H9 (cell line): ENCODE data around the gene PCNX4. TPM values are rescaled to one million over a fixed set of nuclear protein-coding genes. Genes with fewer than 3 reads are reported as not detected.

Experiments
- DNase-seq: peaks from one replicate; pipeline ENCODE4 v3.0.0-alpha.2; 2017
- H2AFZ ChIP-seq: one replicate; pipeline ENCODE4 v1.6.1; 2013; ENCODE audit warnings: mild to moderate bottlenecking, low read length, control low read depth, moderate library complexity
- H2AK5ac ChIP-seq: 2 replicates; pipeline ENCODE4 v1.6.1; 2013; ENCODE audit warnings: low read length, control low read depth, mixed read lengths; ENCODE audit not compliant: insufficient read length
- H2BK120ac ChIP-seq: one replicate; pipeline ENCODE4 v1.6.1; 2013; ENCODE audit warnings: low read depth, mild to moderate bottlenecking, low read length, control low read depth, inconsistent platforms; ENCODE audit not compliant: poor library complexity, severe bottlenecking
- H2BK12ac ChIP-seq: 2 replicates; pipeline ENCODE4 v1.6.1; 2013; ENCODE audit warnings: low read length, control low read depth, mixed read lengths, low read depth; ENCODE audit not compliant: insufficient read length
- H2BK15ac ChIP-seq: 2 replicates; pipeline ENCODE4 v1.6.1; 2013; ENCODE audit warnings: low read depth, low read length, control low read depth
- H2BK20ac ChIP-seq: one replicate; pipeline ENCODE4 v1.6.1; 2013; ENCODE audit warnings: low read depth, mild to moderate bottlenecking, low read length, control low read depth, inconsistent platforms; ENCODE audit not compliant: poor library complexity, severe bottlenecking
- H2BK5ac ChIP-seq: 2 replicates; pipeline ENCODE4 v1.6.1; 2013; ENCODE audit warnings: low read length, control low read depth, mixed read lengths; ENCODE audit not compliant: insufficient read length
- H3K14ac ChIP-seq: 2 replicates; pipeline ENCODE4 v1.6.1; 2013; ENCODE audit warnings: low read length, control low read depth; ENCODE audit not compliant: insufficient read depth
- H3K18ac ChIP-seq: 2 replicates; pipeline ENCODE4 v1.6.1; 2013; ENCODE audit warnings: low read depth, mild to moderate bottlenecking, mixed read lengths, low read length, control low read depth; ENCODE audit not compliant: insufficient read length
- H3K23ac ChIP-seq: 2 replicates; pipeline ENCODE4 v1.6.1; 2013; ENCODE audit warnings: low read length, control low read depth, mixed read lengths, low read depth; ENCODE audit not compliant: insufficient read length
- H3K23me2 ChIP-seq: 2 replicates; pipeline ENCODE4 v1.6.1; 2013; ENCODE audit warnings: low read depth, mild to moderate bottlenecking, mixed read lengths, low read length, control low read depth; ENCODE audit not compliant: insufficient read length, poor library complexity, severe bottlenecking
- H3K27ac ChIP-seq: 2 replicates; pipeline ENCODE4 v1.5.1; 2013; ENCODE audit warnings: low read length, control low read depth, mixed read lengths, low read depth; ENCODE audit not compliant: insufficient read length
- H3K27me3 ChIP-seq: 2 replicates; pipeline ENCODE4 v1.6.1; 2013; ENCODE audit warnings: low read length, control low read depth, inconsistent platforms; ENCODE audit not compliant: insufficient read depth
- H3K4ac ChIP-seq: 2 replicates; pipeline ENCODE4 v1.6.1; 2013; ENCODE audit warnings: low read depth, mild to moderate bottlenecking, control low read depth, inconsistent platforms, low read length, moderate library complexity
- H3K4me1 ChIP-seq: 2 replicates; pipeline ENCODE4 v1.6.1; 2013; ENCODE audit warnings: low read length, control low read depth, inconsistent platforms; ENCODE audit not compliant: insufficient read depth
- H3K4me2 ChIP-seq: 2 replicates; pipeline ENCODE4 v1.6.1; 2013; ENCODE audit warnings: low read length, control low read depth, mixed read lengths; ENCODE audit not compliant: insufficient read length, insufficient read depth
- H3K56ac ChIP-seq: 2 replicates; pipeline ENCODE4 v1.6.1; 2013; ENCODE audit warnings: low read depth, mild to moderate bottlenecking, mixed read lengths, low read length, control low read depth; ENCODE audit not compliant: insufficient read length
- H3K79me1 ChIP-seq: 2 replicates; pipeline ENCODE4 v1.6.1; 2013; ENCODE audit warnings: low read depth, mild to moderate bottlenecking, moderate library complexity, low read length, control low read depth, inconsistent platforms; ENCODE audit not compliant: insufficient read depth, poor library complexity, severe bottlenecking
- H3K79me2 ChIP-seq: 2 replicates; pipeline ENCODE4 v1.6.1; 2013; ENCODE audit warnings: low read length, control low read depth, inconsistent platforms; ENCODE audit not compliant: insufficient read depth
- H3K9ac ChIP-seq: 2 replicates; pipeline ENCODE4 v1.6.1; 2013; ENCODE audit warnings: low read length, control low read depth, mixed read lengths; ENCODE audit not compliant: insufficient read length; ENCODE audit errors: extremely low read depth
- H3K9me3 ChIP-seq: one replicate; pipeline ENCODE4 v1.6.1; 2013; ENCODE audit warnings: low read depth, low read length, inconsistent platforms; ENCODE audit not compliant: control insufficient read depth
- H3T11ph ChIP-seq: one replicate; pipeline ENCODE4 v1.6.1; 2013; ENCODE audit warnings: mild to moderate bottlenecking, low read length, control low read depth, inconsistent platforms
- H4K20me1 ChIP-seq: one replicate; pipeline ENCODE4 v1.6.1; 2013; ENCODE audit not compliant: control insufficient read depth, insufficient read length, insufficient read depth
- H4K5ac ChIP-seq: 2 replicates; pipeline ENCODE4 v1.6.1; 2013; ENCODE audit warnings: low read depth, mild to moderate bottlenecking, mixed read lengths, low read length, control low read depth; ENCODE audit not compliant: insufficient read length
- H4K8ac ChIP-seq: replicated peaks from 2 replicates; pipeline ENCODE4 v1.6.1; 2013; ENCODE audit warnings: low read length, control low read depth, mixed read lengths, low read depth; ENCODE audit not compliant: insufficient read length
- H4K91ac ChIP-seq: 2 replicates; pipeline ENCODE4 v1.6.1; 2013; ENCODE audit warnings: low read depth, mild to moderate bottlenecking, moderate library complexity, mixed read lengths, low read length, control low read depth; ENCODE audit not compliant: insufficient read length
- H3K27ac Mint-ChIP-seq, 3 experiments: 2 replicates in 2 of 3; 3 replicates in 1 of 3; pipeline ENCODE4 v1.8.0; 2020 to 2021; ENCODE audit warnings: mixed read lengths in 3 of 3, mild to moderate bottlenecking in 1 of 3, moderate library complexity in 1 of 3
- H3K27me3 Mint-ChIP-seq: 2 replicates; pipeline ENCODE4 v1.8.0; 2021; ENCODE audit warnings: low read depth, mild to moderate bottlenecking, moderate library complexity, mixed read lengths
- H3K36me3 Mint-ChIP-seq, 3 experiments: 2 replicates in 2 of 3; 3 replicates in 1 of 3; pipeline ENCODE4 v1.8.0; 2020 to 2021; ENCODE audit warnings: low read depth in 3 of 3, mixed read lengths in 3 of 3; ENCODE audit not compliant: insufficient read depth in 1 of 3
- H3K4me1 Mint-ChIP-seq, 2 experiments: 2 replicates each; pipeline ENCODE4 v1.8.0; 2020; ENCODE audit warnings: mixed read lengths in 2 of 2
- H3K4me3 Mint-ChIP-seq, 2 experiments: 2 replicates in 1 of 2; 3 replicates in 1 of 2; pipeline ENCODE4 v1.8.0; 2020 to 2021; ENCODE audit warnings: mild to moderate bottlenecking in 2 of 2, mixed read lengths in 2 of 2, moderate library complexity in 1 of 2
- H3K9me3 Mint-ChIP-seq, 2 experiments: 2 replicates in 1 of 2; 3 replicates in 1 of 2; pipeline ENCODE4 v1.8.0; 2020; ENCODE audit warnings: mild to moderate bottlenecking in 2 of 2, mixed read lengths in 2 of 2, moderate library complexity in 1 of 2
- WGBS: extraction: QIAGEN DNeasy Blood & Tissue Kit; methylation state at CpG from one replicate; pipeline ENCODE4 v1.1.7; 2013; ENCODE audit warnings: missing lambda C conversion rate, low lambda C conversion rate, mixed read lengths; ENCODE audit not compliant: insufficient read length; ENCODE audit errors: extremely low coverage; 5-methylcytosine and 5-hydroxymethylcytosine counted together
- total RNA-seq: library from RNA; stranded (reverse); gene quantifications from 2 replicates; pipeline ENCODE4 v1.2.1, GENCODE V29; 2021
- TF ChIP-seq, protein P1 (sequence below): fragments of 200-600 bp; sonication (generic); conservative IDR thresholded peaks from 3 replicates; pipeline ENCODE4 v1.8.0; 2021; ENCODE audit warnings: antibody characterized with exemption, mild to moderate bottlenecking

PCNX4 gene
- total RNA-seq, 1 experiment from 2014 or later, result 40.0 TPM

DNA sequence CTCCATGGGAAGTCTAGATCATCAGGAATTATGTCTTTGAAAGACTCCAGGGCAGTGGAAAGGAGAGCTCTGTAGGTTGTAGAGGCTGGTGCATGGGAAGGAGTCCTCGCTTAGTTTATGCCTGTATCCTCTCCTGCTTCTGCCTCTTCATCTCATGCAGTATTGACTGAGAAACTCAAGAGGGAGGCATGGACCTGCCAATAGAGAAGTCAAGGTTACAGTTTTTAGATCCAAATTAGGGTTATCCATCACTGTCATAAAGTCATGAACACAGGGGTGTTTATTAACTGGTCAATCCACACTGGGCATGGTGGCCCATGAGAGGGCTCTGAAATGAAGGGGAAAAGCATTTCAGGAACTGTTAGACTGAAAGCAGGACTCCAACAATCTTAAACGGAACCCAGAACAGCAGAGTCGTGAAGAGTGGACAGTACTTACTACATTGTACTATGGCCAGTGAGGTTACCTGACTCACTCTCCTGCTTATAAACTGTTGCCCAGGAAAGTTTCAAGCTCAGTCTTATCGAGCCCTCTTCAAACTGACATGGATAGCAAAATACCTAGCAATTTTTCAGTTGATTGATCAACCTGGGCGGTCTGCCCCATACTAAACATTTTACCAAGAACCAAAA lies 103.6 kb downstream of the PCNX4 start:
- WGBS, result no CpG with 5 or more reads among the region's 5 CpGs
- H3K36me3 Mint-ChIP-seq, result 0 out of 7 replicates have a peak, but pooled peaks cover 0 to 5% (median 0%) of the 10 kb centered on the region in 3 experiments

More for the DNA sequence above, 103.6 kb downstream of the PCNX4 start:
- H2AFZ ChIP-seq, result no peak overlapping the region
- H3T11ph ChIP-seq, result no peak overlapping the region
- H2BK120ac ChIP-seq, result no peak overlapping the region
- no peaks in the 10 kb centered on the region for H3K79me2 ChIP-seq
- H3K27me3 ChIP-seq, result no peaks in the 10 kb centered on the region
- no peaks in the 10 kb centered on the region for H3K79me1 ChIP-seq
- no peaks in the 10 kb centered on the region for H3K4me1 ChIP-seq
- no peak overlapping the region for H3K4me3 Mint-ChIP-seq
- no peak overlapping the region for H4K5ac ChIP-seq
- TF ChIP-seq, protein P1, sequence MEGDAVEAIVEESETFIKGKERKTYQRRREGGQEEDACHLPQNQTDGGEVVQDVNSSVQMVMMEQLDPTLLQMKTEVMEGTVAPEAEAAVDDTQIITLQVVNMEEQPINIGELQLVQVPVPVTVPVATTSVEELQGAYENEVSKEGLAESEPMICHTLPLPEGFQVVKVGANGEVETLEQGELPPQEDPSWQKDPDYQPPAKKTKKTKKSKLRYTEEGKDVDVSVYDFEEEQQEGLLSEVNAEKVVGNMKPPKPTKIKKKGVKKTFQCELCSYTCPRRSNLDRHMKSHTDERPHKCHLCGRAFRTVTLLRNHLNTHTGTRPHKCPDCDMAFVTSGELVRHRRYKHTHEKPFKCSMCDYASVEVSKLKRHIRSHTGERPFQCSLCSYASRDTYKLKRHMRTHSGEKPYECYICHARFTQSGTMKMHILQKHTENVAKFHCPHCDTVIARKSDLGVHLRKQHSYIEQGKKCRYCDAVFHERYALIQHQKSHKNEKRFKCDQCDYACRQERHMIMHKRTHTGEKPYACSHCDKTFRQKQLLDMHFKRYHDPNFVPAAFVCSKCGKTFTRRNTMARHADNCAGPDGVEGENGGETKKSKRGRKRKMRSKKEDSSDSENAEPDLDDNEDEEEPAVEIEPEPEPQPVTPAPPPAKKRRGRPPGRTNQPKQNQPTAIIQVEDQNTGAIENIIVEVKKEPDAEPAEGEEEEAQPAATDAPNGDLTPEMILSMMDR, result peak; percentile 54
- H3K9me3 Mint-ChIP-seq, result peaks cover 2 to 8% of the 10 kb centered on the region in 2 experiments; a peak in 3 of 5 replicates
- no peaks in the 10 kb centered on the region for H4K20me1 ChIP-seq
- no peak overlapping the region for H4K91ac ChIP-seq
- no peak for DNase-seq
- no peak overlapping the region for H2AK5ac ChIP-seq
- peak overlapping the region; percentile 4 for H4K8ac ChIP-seq
- H3K23me2 ChIP-seq, result no peaks in the 10 kb centered on the region
- peaks cover 9 to 11% of the 10 kb centered on the region in 2 experiments for H3K4me1 Mint-ChIP-seq
- H2BK12ac ChIP-seq, result no peak overlapping the region
- no peak overlapping the region for H3K27ac ChIP-seq
- H3K14ac ChIP-seq, result no peak overlapping the region
- no peaks in the 10 kb centered on the region for H3K9me3 ChIP-seq
- H2BK20ac ChIP-seq, result no peak overlapping the region
- no peak overlapping the region for H3K4me2 ChIP-seq
- H2BK5ac ChIP-seq, result no peak overlapping the region
- no peak overlapping the region for H2BK15ac ChIP-seq
- H3K27ac Mint-ChIP-seq, result no peak overlapping the region
- no peak overlapping the region for H3K56ac ChIP-seq
- no peak overlapping the region for H3K4ac ChIP-seq
- no peak overlapping the region for H3K23ac ChIP-seq
- H3K9ac ChIP-seq, result no peak overlapping the region
- no peak overlapping the region for H3K18ac ChIP-seq
- H3K27me3 Mint-ChIP-seq, result no peaks in the 10 kb centered on the region
